HL-60 (cell line): Measurements from ENCODE around the gene LRRC4B.

Experiments
- CTCF ChIP-seq: IDR thresholded peaks from one replicate; pipeline ENCODE4 v1.5.1; 2011; ENCODE audit warnings: low read length, control low read depth, inconsistent platforms; ENCODE audit not compliant: insufficient read depth
- GABPA ChIP-seq: IDR thresholded peaks from 2 replicates; pipeline ENCODE4 v1.6.1; 2012; ENCODE audit warnings: low read depth
- POLR2AphosphoS5 ChIP-seq: IDR thresholded peaks from 2 replicates; pipeline ENCODE4 v1.6.1; 2012; ENCODE audit warnings: low read depth
- SPI1 ChIP-seq: IDR thresholded peaks from 2 replicates; pipeline ENCODE4 v1.6.1; 2012; ENCODE audit warnings: low read depth, mild to moderate bottlenecking, borderline replicate concordance
- TF ChIP-seq, protein P1 (sequence below): IDR thresholded peaks from 2 replicates; pipeline ENCODE4 v1.6.1; 2012; ENCODE audit warnings: low read depth; ENCODE audit not compliant: insufficient replicate concordance

GRCh38 chr19:50602496-50602895, 34.3 kb upstream of the LRRC4B start:
- no peak for TF ChIP-seq CTCF
- TF ChIP-seq GABPA: no peak
- TF ChIP-seq, protein P1, sequence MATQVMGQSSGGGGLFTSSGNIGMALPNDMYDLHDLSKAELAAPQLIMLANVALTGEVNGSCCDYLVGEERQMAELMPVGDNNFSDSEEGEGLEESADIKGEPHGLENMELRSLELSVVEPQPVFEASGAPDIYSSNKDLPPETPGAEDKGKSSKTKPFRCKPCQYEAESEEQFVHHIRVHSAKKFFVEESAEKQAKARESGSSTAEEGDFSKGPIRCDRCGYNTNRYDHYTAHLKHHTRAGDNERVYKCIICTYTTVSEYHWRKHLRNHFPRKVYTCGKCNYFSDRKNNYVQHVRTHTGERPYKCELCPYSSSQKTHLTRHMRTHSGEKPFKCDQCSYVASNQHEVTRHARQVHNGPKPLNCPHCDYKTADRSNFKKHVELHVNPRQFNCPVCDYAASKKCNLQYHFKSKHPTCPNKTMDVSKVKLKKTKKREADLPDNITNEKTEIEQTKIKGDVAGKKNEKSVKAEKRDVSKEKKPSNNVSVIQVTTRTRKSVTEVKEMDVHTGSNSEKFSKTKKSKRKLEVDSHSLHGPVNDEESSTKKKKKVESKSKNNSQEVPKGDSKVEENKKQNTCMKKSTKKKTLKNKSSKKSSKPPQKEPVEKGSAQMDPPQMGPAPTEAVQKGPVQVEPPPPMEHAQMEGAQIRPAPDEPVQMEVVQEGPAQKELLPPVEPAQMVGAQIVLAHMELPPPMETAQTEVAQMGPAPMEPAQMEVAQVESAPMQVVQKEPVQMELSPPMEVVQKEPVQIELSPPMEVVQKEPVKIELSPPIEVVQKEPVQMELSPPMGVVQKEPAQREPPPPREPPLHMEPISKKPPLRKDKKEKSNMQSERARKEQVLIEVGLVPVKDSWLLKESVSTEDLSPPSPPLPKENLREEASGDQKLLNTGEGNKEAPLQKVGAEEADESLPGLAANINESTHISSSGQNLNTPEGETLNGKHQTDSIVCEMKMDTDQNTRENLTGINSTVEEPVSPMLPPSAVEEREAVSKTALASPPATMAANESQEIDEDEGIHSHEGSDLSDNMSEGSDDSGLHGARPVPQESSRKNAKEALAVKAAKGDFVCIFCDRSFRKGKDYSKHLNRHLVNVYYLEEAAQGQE: no peak
- TF ChIP-seq SPI1: no peak
- TF ChIP-seq POLR2AphosphoS5: no peak
